ENCODE measurements around the gene PRDX2.
A peak's percentile ranks its signal among the peaks of the same experiment; 100 is the strongest.
"Not testable (repeated sequence)": the region's sequence is repeated elsewhere in the genome, so short reads cannot be mapped to it uniquely, and the experiment has no call there.

The PRDX2 gene

GRCh38 chr19:12817810-12818209 is 16.2 kb upstream of the PRDX2 start:
- H3K4me1 ChIP-seq (ENCODE audit: control insufficient read depth, insufficient read depth, low read length); H3K36me3 ChIP-seq (ENCODE audit: control insufficient read depth in 2 of 2, insufficient read depth in 2 of 2, low read length in 2 of 2); H3K27ac ChIP-seq (ENCODE audit: low read length); H3K27me3 ChIP-seq (ENCODE audit: control insufficient read depth in 1 of 2, insufficient read depth in 2 of 2, low read length in 2 of 2); H3K4me3 ChIP-seq (ENCODE audit: low read length in 2 of 2); H3K9me3 ChIP-seq (ENCODE audit: control insufficient read depth in 2 of 2, low read length in 2 of 2); H3K9ac ChIP-seq (ENCODE audit: low read length in 2 of 2): not testable (repeated sequence)

- not testable (repeated sequence) for H3K4me1 ChIP-seq (ENCODE audit: control insufficient read depth, insufficient read depth, low read length); H3K9ac ChIP-seq (ENCODE audit: low read length in 2 of 2); H3K36me3 ChIP-seq (ENCODE audit: control insufficient read depth in 2 of 2, insufficient read depth in 2 of 2, low read length in 2 of 2); H3K9me3 ChIP-seq (ENCODE audit: control insufficient read depth in 2 of 2, low read length in 2 of 2); H3K4me3 ChIP-seq (ENCODE audit: low read length in 2 of 2); H3K27me3 ChIP-seq (ENCODE audit: control insufficient read depth in 1 of 2, insufficient read depth in 2 of 2, low read length in 2 of 2); H3K27ac ChIP-seq (ENCODE audit: low read length)
These were observed 15.6 kb upstream of the PRDX2 start for GRCh38 chr19:12817188-12817587.

GRCh38 chr19:12815088-12815487 is 13.5 kb upstream of the PRDX2 start:
- no peaks in the 10 kb centered on the region for H3K9me3 ChIP-seq (ENCODE audit: control insufficient read depth in 2 of 2, low read length in 2 of 2)
- no peaks in the 10 kb centered on the region for H3K27me3 ChIP-seq (ENCODE audit: control insufficient read depth in 1 of 2, insufficient read depth in 2 of 2, low read length in 2 of 2)
- H3K4me1 ChIP-seq (ENCODE audit: control insufficient read depth, insufficient read depth, low read length), result no peaks in the 10 kb centered on the region
- peaks cover 0 to 2% of the 10 kb centered on the region in 2 donors for H3K36me3 ChIP-seq (ENCODE audit: control insufficient read depth in 2 of 2, insufficient read depth in 2 of 2, low read length in 2 of 2)
- H3K9ac ChIP-seq (ENCODE audit: low read length in 2 of 2), result no peak overlapping the region
- no peak overlapping the region for H3K4me3 ChIP-seq (ENCODE audit: low read length in 2 of 2)
- H3K27ac ChIP-seq (ENCODE audit: low read length), result no peak overlapping the region

- peak within 1 kb of the TSS; percentile 75 to 83 for H3K9ac ChIP-seq (ENCODE audit: low read length in 2 of 2)
- peaks cover 21% of the 10 kb centered on the region for H3K4me1 ChIP-seq (ENCODE audit: control insufficient read depth, insufficient read depth, low read length)
- no peaks in the 10 kb centered on the region for H3K9me3 ChIP-seq (ENCODE audit: control insufficient read depth in 2 of 2, low read length in 2 of 2)
- H3K4me3 ChIP-seq (ENCODE audit: low read length in 2 of 2), result peak within 1 kb of the TSS; percentile 70 to 86
- H3K36me3 ChIP-seq (ENCODE audit: control insufficient read depth in 2 of 2, insufficient read depth in 2 of 2, low read length in 2 of 2), result no peaks in the 10 kb centered on the region
- no peaks in the 10 kb centered on the region for H3K27me3 ChIP-seq (ENCODE audit: control insufficient read depth in 1 of 2, insufficient read depth in 2 of 2, low read length in 2 of 2)
- peak within 1 kb of the TSS; percentile 11 for H3K27ac ChIP-seq (ENCODE audit: low read length)
These were observed 4.9 kb upstream of the PRDX2 start, which contains the start of gene RNASEH2A for GRCh38 chr19:12806242-12807081. Gene RNASEH2A, plus strand, starts transcription at chr19:12806584. Its CDS starts 90 bp downstream, at chr19:12806674.

GRCh38 chr19:12804051-12804450 is 2.5 kb upstream of the PRDX2 start:
- no peaks in the 10 kb centered on the region for H3K9me3 ChIP-seq (ENCODE audit: control insufficient read depth in 2 of 2, low read length in 2 of 2)
- H3K27me3 ChIP-seq (ENCODE audit: control insufficient read depth in 1 of 2, insufficient read depth in 2 of 2, low read length in 2 of 2), result no peaks in the 10 kb centered on the region
- H3K4me3 ChIP-seq (ENCODE audit: low read length in 2 of 2), result no peak overlapping the region
- no peak overlapping the region for H3K27ac ChIP-seq (ENCODE audit: low read length)
- no peak overlapping the region for H3K9ac ChIP-seq (ENCODE audit: low read length in 2 of 2)
- H3K4me1 ChIP-seq (ENCODE audit: control insufficient read depth, insufficient read depth, low read length), result peaks cover 36% of the 10 kb centered on the region
- peaks cover 13 to 14% of the 10 kb centered on the region in 2 donors for H3K36me3 ChIP-seq (ENCODE audit: control insufficient read depth in 2 of 2, insufficient read depth in 2 of 2, low read length in 2 of 2)

- no peaks in the 10 kb centered on the region for H3K27me3 ChIP-seq (ENCODE audit: control insufficient read depth in 1 of 2, insufficient read depth in 2 of 2, low read length in 2 of 2)
- peak overlapping the region; percentile 62 to 69 for H3K9ac ChIP-seq (ENCODE audit: low read length in 2 of 2)
- peaks cover 36% of the 10 kb centered on the region for H3K4me1 ChIP-seq (ENCODE audit: control insufficient read depth, insufficient read depth, low read length)
- no peak overlapping the region for H3K27ac ChIP-seq (ENCODE audit: low read length)
- peak overlapping the region; percentile 77 to 97 for H3K4me3 ChIP-seq (ENCODE audit: low read length in 2 of 2)
- peaks cover 13 to 14% of the 10 kb centered on the region in 2 donors for H3K36me3 ChIP-seq (ENCODE audit: control insufficient read depth in 2 of 2, insufficient read depth in 2 of 2, low read length in 2 of 2)
- H3K9me3 ChIP-seq (ENCODE audit: control insufficient read depth in 2 of 2, low read length in 2 of 2), result no peaks in the 10 kb centered on the region
These were observed 887 bp upstream of the PRDX2 start for GRCh38 chr19:12802267-12803106.

GRCh38 chr19:12800923-12801465 is 606 bp downstream of the PRDX2 start:
- no peaks in the 10 kb centered on the region for H3K9me3 ChIP-seq (ENCODE audit: control insufficient read depth in 2 of 2, low read length in 2 of 2)
- peak overlapping the region; percentile 77 to 97 for H3K4me3 ChIP-seq (ENCODE audit: low read length in 2 of 2)
- peak overlapping the region; percentile 76 for H3K27ac ChIP-seq (ENCODE audit: low read length)
- peaks cover 33% of the 10 kb centered on the region for H3K4me1 ChIP-seq (ENCODE audit: control insufficient read depth, insufficient read depth, low read length)
- H3K27me3 ChIP-seq (ENCODE audit: control insufficient read depth in 1 of 2, insufficient read depth in 2 of 2, low read length in 2 of 2), result no peaks in the 10 kb centered on the region
- peak overlapping the region; percentile 69 to 93 for H3K9ac ChIP-seq (ENCODE audit: low read length in 2 of 2)
- H3K36me3 ChIP-seq (ENCODE audit: control insufficient read depth in 2 of 2, insufficient read depth in 2 of 2, low read length in 2 of 2), result peaks cover 13 to 16% of the 10 kb centered on the region in 2 donors

GRCh38 chr19:12800466-12800770 is 1.2 kb downstream of the PRDX2 start:
- H3K9ac ChIP-seq (ENCODE audit: low read length in 2 of 2), result peak overlapping the region; percentile 69 to 93
- H3K27me3 ChIP-seq (ENCODE audit: control insufficient read depth in 1 of 2, insufficient read depth in 2 of 2, low read length in 2 of 2), result no peaks in the 10 kb centered on the region
- peaks cover 33% of the 10 kb centered on the region for H3K4me1 ChIP-seq (ENCODE audit: control insufficient read depth, insufficient read depth, low read length)
- peaks cover 13 to 16% of the 10 kb centered on the region in 2 donors for H3K36me3 ChIP-seq (ENCODE audit: control insufficient read depth in 2 of 2, insufficient read depth in 2 of 2, low read length in 2 of 2)
- H3K4me3 ChIP-seq (ENCODE audit: low read length in 2 of 2), result peak overlapping the region; percentile 77 to 97
- H3K9me3 ChIP-seq (ENCODE audit: control insufficient read depth in 2 of 2, low read length in 2 of 2), result no peaks in the 10 kb centered on the region
- peak overlapping the region; percentile 76 for H3K27ac ChIP-seq (ENCODE audit: low read length)

- Histone ChIP-seq H3K36me3 (ENCODE audit: control insufficient read depth in 2 of 2, insufficient read depth in 2 of 2, low read length in 2 of 2) (peaks cover 13 to 16% of the 10 kb centered on the region in 2 donors), H3K27me3 (ENCODE audit: control insufficient read depth in 1 of 2, insufficient read depth in 2 of 2, low read length in 2 of 2) (no peaks in the 10 kb centered on the region), H3K4me3 (ENCODE audit: low read length in 2 of 2) (peak overlapping the region in 1 of 2 donors; percentile 97), H3K9me3 (ENCODE audit: control insufficient read depth in 2 of 2, low read length in 2 of 2) (no peaks in the 10 kb centered on the region), H3K27ac (ENCODE audit: low read length) (no peak overlapping the region), H3K9ac (ENCODE audit: low read length in 2 of 2) (peak overlapping the region; percentile 69 to 93), H3K4me1 (ENCODE audit: control insufficient read depth, insufficient read depth, low read length) (peaks cover 33% of the 10 kb centered on the region)
These were observed 1.7 kb downstream of the PRDX2 start for GRCh38 chr19:12799742-12800465.

GRCh38 chr19:12797607-12798006 is 4.0 kb downstream of the PRDX2 start:
- H3K27me3 ChIP-seq (ENCODE audit: control insufficient read depth in 1 of 2, insufficient read depth in 2 of 2, low read length in 2 of 2); H3K9me3 ChIP-seq (ENCODE audit: control insufficient read depth in 2 of 2, low read length in 2 of 2); H3K4me3 ChIP-seq (ENCODE audit: low read length in 2 of 2); H3K27ac ChIP-seq (ENCODE audit: low read length); H3K9ac ChIP-seq (ENCODE audit: low read length in 2 of 2): not testable (repeated sequence)
- Histone ChIP-seq H3K36me3 (ENCODE audit: control insufficient read depth in 2 of 2, insufficient read depth in 2 of 2, low read length in 2 of 2) (peaks cover 14 to 16% of the 10 kb centered on the region in 2 donors), H3K4me1 (ENCODE audit: control insufficient read depth, insufficient read depth, low read length) (peaks cover 42% of the 10 kb centered on the region)

Measured in stomach smooth muscle (tissue), 2 donors.